ENCODE measurements around the gene LIN7A.
"Not testable (repeated sequence)": the region's sequence is repeated elsewhere in the genome, so short reads cannot be mapped to it uniquely, and the experiment has no call there.

The LIN7A gene

DNA sequence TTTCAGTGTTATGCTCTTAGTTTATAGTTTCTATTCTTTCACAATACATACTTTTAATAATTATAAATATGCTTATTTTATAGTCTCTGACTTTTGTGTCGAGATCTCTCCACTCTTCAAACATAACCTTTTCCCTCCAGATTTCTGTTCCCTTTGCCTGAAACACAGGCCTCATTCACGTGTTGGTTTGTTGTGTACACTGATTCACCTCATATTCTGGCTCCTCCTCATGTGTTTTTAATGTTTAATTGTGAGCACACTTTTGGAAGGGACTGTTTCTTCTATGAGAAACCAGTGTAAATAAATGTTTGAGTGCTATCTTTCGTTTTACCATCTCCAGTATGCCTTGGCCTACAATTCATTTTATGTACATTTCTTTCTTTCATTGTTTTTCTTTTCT lies 20.1 kb downstream of the LIN7A start:
- DNase-seq: no peak

DNA sequence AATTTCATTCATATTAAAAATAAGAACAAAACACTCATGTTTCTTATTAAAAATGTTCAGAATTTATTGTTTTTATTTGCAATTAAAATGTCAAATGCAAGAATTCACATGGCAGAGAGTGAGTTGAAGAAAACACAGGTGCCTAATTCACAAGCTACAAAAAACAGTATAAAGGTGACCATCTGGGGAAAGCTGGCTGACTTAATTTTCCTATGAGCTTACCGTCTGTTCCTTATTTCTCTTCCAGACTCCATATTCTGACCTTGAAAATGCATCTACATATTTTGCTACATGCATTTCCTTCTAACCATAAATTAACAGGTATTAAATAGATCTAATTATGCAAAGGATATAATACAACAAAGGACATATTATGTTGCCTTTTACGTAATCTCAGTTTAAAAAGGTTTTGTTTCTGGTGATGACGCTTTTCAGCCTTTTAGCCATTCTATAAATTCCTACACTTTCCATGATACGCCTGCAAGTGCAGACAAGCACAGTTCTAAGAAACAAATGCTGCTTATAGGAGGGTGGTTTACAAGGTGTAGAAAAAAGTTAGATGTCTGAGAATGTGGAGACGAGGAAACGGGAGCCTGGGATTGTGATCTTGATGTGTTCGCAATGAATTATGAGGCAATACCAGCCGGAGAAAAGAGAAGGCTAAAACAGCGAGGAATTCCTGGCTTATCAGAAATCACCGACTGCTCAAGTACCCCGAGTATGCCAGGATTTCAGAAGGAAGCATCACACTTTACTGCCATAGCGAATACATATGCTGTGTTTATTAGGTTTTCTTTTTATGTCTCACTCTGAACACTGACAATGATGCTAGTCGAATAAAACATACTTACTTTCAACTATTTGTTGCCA lies 24.6 kb downstream of the LIN7A start:
- DNase-seq: no peak

DNA sequence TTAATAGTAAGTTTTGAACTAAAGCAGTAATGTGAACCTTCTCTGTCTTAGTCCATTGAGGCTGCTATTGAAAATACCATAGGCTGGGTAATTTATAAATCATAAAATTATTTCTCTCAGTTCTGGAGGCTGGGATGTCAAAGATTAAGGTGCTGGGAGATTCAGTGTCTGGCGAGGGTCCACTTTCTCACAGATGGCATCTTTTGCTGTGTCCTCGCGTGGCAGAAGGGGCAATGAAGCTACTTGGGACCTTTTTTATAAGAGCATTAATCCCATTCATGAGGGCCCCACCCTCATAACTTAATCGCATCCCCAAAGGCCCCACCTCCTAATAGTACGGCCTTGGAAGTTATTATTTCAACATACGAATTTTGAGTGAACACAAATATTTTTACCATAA lies 28.4 kb downstream of the LIN7A start:
- no peak for DNase-seq

DNA sequence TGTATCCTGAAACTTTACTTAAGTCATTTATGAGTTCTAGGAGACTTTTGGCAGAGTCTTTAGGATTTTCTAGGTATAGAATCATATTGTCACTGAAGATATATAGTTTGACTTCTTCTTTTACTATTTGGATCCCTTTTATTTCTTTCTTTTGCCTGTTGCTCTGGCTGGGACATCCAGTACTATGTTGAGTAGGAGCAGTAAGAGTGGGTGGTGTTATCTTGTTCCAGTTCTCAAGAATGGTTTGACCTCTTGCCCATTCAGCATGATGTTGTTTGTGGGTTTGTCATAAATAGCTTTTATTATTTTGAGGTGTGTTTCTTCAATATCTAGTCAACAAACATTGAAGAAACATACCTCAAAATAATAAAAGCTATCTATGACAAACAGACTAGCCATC lies 35.0 kb downstream of the LIN7A start:
- no peak for DNase-seq

DNA sequence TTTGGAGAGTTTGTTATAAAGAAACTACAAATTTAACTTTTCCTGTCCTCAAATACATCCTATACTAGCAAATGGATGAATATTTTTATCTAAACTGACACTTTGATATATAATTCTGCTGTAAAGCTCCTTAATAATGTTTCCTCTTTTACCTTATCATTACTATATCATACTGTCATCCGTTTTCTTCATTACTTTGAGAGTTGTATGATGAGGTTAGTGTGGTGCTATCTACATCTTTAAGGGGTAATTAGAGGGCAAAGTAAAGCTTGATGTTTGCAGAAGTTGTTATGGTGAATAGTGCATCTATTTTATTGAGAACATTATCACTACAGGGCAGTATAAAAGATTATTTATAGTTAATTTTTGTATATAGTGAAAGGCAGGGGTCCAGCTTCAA lies 36.1 kb downstream of the LIN7A start:
- no peak for DNase-seq

DNA sequence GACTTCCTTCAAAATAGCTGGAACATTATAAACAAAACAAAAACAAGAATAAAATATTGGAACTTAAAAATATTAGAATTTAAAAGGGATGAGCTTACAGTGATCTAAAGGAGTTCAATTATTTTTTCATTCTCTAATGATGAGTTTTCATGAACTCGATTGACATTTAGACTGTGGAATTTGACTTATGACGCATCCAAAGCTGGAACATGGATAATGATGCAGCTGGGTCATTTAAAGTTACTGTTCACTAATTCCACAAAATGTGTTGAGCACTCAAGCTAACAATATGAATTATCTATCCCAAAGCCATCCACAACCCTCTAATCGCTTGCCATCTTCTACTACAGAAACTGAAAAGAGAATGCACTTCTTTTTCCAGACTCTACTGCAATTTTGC lies 42.5 kb downstream of the LIN7A start:
- DNase-seq: no peak

DNA sequence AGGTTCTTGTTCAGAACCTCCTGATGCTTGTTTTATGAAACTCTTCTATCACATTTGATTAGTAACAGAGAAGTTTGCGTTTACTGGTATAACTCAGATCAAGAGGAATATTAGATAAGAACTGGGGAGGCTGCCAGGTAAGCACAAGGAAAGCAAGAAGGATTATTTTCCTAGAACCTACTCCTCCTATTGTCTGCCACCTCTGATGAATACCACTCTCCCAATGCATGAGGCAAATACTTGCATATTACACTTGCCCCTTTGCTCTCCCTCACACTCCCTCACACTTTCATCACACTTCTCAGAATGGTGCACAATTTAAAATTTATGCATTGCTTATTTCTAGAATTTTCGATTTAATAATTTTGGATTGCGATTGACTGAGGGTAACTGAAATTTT lies 43.6 kb downstream of the LIN7A start:
- no peak for DNase-seq

DNA sequence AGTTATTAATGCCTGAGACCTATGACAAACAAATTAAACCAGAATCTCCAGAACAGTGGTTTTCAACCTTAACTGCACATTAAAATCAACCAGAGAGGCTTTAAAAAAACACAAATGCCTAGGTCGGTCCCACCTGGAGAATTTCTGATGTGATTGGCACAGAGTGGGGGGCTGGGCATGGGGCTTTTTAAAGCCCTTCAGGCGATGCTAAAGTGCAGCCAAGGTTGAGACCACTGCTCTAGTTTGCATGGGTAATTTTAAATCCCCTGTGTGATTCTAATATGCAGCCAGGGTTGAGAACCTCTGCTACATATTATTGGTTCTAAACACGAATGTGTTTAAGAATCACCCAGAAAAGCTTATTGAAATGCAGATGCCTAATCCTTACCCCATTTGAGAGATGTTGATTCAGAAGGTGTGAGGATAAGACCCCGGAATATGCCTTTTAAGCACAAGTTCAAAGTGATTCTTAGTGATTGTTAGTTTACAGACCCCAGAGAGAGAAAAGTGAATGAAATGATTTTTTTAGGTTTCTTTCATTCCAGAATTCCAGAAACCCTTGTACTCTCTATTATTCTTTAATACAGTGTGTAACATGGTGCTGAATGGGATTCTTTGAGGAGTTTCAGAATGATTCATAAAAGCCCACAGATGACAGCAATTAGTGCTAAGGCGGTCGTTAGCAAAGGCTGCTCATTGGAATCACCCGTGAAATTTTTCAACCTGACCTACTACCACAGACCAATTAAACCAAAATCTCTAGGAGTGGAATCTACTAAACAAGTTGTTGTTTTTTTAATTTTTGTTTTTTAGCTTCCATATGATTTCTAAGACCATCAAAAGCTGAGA lies 44.9 kb downstream of the LIN7A start:
- DNase-seq: no peak

DNA sequence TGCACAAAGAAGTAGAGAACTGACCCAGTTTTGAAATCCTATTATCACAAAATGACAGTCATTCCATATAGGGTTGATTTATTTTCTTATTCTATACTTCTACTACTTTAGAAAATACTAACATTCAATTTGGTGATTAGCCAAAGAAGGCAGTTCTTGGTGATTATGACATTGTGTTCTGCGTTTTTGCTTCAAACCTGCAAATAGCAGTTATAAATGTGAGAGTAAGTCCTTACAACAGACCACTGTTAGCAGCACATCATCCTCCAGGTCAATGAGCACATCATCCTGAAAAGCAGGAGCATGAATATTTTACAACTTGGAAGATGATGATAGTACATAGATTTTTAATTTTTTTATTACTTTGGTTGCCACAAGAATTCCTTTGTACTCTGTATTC lies 53.1 kb downstream of the LIN7A start:
- DNase-seq: no peak

DNA sequence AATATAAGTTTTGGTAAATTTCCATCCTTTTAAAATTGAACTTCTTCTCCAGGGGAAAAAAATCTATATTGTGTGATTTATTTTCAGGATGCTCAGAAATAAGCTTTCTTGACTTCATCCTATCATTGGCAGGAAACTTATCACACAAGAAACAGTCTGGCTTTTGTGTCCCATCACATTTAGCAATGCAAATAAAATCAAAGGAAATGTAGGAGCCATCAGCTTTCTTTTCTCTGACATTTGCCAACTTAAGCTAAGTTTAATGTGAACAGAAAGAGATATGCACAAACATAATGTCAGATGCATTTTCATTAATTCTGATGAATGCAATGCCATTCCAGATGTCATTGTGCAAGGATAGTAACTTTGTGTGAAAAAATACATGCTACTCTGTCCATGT lies 56.6 kb downstream of the LIN7A start:
- no peak for DNase-seq

DNA sequence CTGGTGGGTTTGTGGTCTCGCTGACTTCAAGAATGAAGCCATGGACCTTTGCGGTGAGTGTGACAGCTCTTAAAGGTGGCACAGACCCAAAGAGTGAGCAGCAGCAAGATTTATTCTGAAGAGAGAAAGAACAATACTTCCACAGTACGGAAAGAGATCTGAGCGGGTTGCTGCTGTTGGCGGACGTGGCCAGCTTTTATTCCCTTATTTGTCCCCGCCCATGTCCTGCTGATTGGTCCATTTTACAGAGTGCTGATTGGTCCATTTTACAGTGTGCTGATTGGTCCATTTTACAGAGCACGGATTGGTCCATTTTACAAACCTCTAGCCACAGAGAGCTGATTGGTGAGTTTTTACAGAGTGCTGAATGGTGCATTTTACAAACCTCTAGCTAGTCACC lies 59.3 kb downstream of the LIN7A start:
- not testable (repeated sequence) for DNase-seq

DNA sequence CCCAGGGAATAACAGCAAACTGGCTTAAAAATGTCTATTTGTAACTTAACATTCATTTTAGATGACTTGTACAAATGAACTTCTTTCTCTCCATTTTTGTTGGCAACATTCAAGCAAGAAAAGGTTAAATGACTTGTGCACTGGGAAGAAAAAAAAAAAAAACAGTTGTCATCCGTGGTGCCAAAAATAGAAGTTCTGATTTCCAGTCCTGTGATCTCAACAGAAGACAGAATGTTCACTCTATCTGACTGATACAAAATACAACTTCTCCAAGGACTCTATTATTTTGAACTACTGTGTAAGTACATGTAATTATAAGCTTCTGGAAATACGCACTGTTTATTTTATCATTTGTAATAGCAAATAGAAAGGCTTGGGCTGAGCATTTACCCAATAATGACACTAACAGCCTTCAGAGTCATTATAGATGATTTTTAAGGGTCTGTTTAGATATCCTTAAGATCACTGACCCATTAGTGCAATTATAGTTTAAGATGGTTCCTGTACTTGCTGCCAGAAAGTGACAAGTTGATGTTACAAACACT lies 59.9 kb downstream of the LIN7A start:
- no peak for DNase-seq

DNA sequence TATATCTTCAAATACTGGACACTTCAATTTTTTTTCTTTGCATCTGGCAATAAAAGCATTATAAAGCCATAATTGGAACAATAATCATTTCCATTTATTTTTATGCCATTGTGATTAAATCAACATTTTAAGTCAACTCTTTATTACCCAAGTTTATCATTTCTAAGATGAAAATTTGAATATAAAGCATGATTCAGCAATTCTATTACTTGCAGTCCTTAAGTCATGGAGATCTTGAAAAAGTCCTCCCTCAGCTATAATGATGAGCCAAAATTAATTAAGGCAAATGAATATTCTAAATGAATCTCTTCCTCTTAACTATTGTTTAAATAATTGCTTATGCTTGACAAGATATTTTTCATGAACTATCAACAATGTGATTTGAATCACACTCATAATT lies 65.7 kb downstream of the LIN7A start:
- DNase-seq: no peak

DNA sequence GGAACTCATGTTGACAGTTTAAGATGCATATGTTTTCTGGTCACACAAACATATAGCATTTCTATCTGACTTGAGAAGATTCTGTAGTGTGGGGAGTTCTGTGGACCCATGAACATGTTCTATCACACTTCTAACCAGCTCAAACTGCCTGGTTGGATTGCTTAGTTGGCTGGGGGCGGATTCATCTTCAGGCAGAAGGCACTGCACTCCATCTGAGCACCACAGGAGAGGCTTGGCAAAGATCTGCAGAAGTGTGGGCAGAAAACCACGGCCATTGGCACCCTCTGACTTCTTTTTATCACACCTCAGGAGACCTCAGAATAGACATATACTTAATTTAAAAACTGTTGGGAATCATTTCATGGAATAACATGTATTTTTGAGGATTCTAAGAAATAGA lies 68.5 kb downstream of the LIN7A start:
- no peak for DNase-seq

DNA sequence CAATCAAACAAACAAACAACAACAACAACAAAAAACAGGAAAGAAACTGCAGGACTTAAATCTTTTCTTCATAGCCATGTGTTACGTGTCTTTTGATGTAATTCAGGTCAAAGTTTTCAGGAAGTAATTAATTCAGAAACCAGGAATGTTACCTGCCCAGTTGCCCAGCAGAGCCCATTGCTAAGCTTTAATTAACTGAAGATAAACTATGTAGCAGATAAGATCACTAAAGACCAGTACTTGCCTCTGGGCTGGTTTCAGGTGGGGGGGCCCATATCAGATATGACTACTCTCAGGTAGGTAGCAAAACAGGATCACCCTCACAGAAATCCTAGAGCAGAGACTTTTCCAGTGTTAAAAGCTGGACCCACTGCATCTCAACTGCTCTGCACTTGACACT lies 69.2 kb downstream of the LIN7A start:
- DNase-seq: no peak

DNA sequence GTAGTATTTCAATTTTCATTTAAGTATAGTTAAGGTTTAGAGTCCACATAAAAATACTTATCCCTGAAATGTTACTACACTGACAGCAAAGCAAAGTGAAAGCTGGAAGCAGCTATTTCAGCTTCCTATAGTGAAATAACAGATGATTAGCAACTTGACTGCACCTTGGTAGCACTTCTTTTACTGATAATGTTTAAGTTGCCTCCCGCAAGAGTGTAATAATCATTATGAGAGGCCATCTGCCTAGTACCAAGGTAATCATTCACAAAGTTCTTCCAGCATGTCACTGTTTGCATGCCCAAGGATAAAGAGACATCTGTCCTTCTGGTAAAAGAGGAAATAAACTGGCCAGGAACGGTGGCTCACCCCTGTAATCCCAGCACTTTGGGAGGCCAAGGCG lies 69.8 kb downstream of the LIN7A start:
- DNase-seq: no peak

DNA sequence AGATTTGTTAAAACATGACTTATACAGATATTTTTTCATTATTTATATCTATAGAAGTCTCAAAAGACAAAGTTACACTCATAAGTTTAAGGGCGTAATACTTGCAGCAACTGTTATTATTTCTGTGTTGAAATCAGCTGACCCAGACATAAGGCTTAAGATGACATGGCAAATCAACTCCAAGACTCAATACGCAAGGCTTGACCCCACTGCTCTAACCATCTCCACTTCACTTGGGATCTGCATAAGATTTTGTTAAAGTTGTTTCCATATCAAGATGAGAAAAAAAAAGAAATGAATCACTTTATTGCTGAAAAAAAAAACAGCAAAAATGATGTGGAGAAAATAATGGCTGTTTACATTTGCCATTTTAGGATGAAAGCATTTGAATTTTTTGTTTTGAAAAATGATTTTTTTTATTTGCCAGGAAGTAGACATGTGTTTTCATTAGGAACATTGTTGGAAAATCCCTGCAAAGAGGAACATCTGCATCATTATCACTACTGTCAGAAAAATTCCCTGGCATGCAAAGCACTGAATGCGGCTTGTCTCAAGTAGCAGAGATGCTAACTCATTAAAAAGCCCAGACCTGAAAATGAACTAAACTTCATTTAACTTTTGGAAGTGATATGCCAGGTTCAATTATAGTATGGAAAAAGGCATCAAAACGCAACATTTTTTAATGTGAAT lies 73.5 kb downstream of the LIN7A start:
- no peak for DNase-seq

DNA sequence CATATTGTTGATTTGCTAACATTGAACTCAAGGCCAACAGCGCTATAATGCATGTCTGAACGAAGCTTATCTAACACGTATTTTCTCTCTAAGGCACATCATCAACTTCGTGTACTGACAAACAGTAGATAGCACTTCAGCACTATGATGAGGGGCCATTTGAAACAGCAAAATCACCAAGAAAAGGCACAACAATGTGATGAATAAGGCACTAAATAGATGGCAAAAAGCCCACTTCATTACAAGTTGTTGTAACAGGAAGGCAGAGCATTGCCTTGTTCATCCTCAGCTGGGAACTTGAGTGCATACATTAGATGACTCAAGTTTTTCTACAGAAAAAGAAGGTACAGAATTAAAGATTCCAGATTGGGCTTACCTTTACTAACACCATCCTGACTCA lies 75.2 kb downstream of the LIN7A start:
- DNase-seq: no peak

DNA sequence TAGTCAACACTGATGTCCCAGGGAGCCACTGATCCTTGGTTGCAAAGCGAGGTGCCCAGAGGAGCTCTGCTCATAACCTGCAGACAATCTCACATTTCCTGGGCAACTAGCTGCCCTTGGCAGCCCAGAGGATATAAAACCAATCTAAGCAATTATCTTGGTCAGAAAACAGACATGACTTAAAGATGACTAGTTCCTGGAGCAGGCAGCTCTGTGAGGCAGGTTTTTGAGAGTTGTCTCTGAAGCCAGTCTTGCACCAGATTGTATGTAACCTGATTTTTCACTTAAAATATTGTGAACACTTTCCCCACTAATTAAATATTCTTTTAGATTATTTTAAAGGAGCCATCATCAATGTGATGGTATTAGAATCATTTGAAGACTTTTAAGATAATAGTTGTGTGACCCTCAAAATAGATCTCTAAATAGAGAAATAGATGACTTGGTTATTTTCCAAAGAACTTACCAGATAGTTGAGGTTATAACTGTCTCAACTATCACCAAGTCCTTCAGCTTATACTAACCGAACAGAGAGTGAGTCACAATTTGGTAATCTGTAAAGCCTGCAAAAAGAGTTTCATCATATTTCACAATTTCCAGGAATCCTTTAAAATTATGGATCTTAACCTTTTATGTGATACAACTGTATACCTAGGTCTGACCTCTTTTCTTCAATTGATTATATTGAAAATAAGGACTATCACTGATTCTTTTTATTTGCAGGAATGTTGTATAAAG lies 75.9 kb downstream of the LIN7A start:
- no peak for DNase-seq

DNA sequence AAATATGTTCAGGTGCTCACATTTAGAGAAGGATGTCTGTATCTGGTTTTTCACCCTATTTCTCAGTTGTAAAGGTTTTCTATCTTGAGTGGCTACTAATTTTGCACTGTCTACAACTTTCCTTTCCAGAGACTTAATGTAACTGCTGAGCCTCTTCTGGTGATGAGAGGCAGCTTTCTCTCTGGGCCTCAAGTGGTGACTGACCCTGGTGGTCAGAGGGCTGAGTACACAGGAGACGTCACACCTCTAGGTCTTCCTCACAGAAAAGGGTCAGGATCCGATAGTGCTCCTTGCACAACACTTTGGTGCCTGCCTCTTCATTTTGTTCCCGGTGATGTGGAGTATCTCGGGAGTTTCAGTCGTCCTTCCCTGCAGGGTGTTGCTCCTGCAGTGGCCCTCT lies 76.8 kb downstream of the LIN7A start:
- no peak for DNase-seq

DNA sequence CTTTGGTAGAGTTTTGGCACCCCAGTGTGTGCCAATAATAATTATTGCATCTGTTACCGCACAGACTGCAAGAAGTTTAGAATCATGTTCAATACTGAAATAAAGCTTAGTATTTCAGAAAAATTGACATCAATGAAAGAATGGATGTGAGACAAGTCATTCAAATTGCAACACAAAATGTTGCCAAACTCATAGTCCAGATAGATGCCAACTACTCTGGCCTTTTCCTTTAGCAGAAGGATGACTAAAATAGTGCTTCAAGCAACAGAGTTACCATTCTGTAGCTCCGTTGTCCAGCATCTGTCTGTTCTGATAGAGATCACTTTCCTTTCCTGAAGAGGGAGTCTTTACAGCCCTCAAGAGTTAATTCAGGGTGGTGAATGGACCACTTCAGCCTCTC lies 77.5 kb downstream of the LIN7A start:
- DNase-seq: no peak

DNA sequence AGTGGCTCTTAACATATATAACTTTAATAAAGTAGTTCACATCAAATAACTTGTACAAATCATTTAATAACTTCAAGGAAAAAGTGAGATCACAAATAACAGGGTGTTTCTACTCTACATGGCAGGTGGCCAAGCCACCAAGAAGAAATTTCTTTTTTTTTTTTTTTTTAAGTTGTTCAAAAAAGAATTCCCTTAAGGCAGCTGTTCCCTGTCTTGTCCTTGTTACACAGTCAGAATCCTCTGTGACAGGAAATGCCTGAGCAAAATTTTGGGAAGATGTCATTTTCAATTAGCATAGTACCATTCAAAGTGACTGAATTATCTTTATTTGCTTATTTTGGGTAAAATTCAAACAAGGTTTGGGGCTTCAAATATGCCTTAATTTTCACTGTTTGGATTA lies 79.4 kb downstream of the LIN7A start:
- DNase-seq: no peak

DNA sequence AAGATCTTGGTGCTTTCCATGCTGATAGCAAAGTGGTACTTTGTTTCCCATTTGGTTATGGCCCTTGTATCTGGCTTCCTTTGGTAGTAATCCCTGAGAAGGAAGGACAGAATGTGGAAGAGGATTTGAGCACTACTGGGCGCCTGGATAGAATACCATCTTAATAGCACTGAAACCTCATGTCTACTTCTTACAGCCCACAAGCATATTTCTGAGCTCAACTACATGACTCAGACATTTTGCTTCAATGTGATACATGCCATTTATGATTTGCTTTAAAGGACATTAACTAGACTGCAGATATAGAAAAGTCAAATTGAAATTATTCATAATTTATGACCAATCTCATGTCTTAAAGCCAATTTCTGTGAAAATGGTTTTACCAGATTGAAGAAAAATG lies 80.4 kb downstream of the LIN7A start:
- DNase-seq: no peak

Measured in activated CD4-positive, alpha-beta T cell treated with anti-CD3 and anti-CD28 coated beads, Interleukin-2, amount 50 U/mL, for 4 hours (primary cell).